Hepatic stellate cell (primary cell): ENCODE results near the gene P2RY6.

ENCODE experiments used
- DNase-seq: peaks from one replicate; pipeline ENCODE4 v3.0.0; 2011; ENCODE audit warnings: low spot score

Gene P2RY6

GRCh38 chr11:73280626-73281025, 8.5 kb downstream of the P2RY6 start:
- no peak for DNase-seq

- DNase-seq: no peak
These were observed 9.1 kb downstream of the P2RY6 start for GRCh38 chr11:73281201-73281741.

- DNase-seq: no peak
These were observed 9.9 kb downstream of the P2RY6 start for GRCh38 chr11:73281796-73282660.

GRCh38 chr11:73283276-73284000, 11.3 kb downstream of the P2RY6 start:
- no peak for DNase-seq

GRCh38 chr11:73284106-73284505, 12.0 kb downstream of the P2RY6 start:
- DNase-seq: no peak

GRCh38 chr11:73285721-73286120, 13.6 kb downstream of the P2RY6 start:
- DNase-seq: no peak

GRCh38 chr11:73286240-73286810, 14.2 kb downstream of the P2RY6 start:
- no peak for DNase-seq

- no peak for DNase-seq
These were observed 15.4 kb downstream of the P2RY6 start for GRCh38 chr11:73287400-73288101.

- no peak for DNase-seq
These were observed 16.2 kb downstream of the P2RY6 start for GRCh38 chr11:73288192-73288872.

GRCh38 chr11:73288873-73289707, 17.0 kb downstream of the P2RY6 start:
- peak; percentile 87 for DNase-seq

- DNase-seq: no peak
These were observed 18.4 kb downstream of the P2RY6 start for GRCh38 chr11:73290536-73290935.

GRCh38 chr11:73291196-73291595, 19.1 kb downstream of the P2RY6 start:
- DNase-seq: no peak

GRCh38 chr11:73291781-73292524, 19.8 kb downstream of the P2RY6 start:
- no peak for DNase-seq

GRCh38 chr11:73292525-73292894, 20.4 kb downstream of the P2RY6 start:
- no peak for DNase-seq

- no peak for DNase-seq
These were observed 21.3 kb downstream of the P2RY6 start for GRCh38 chr11:73293356-73293936.

- no peak for DNase-seq
These were observed 22.5 kb downstream of the P2RY6 start for GRCh38 chr11:73294604-73295003.

GRCh38 chr11:73295241-73295995, 23.3 kb downstream of the P2RY6 start:
- peak; percentile 84 for DNase-seq

GRCh38 chr11:73295996-73296318, 23.8 kb downstream of the P2RY6 start:
- DNase-seq: no peak
